ENCODE data around the gene EPB41L2.

EPB41L2 gene

DNA sequence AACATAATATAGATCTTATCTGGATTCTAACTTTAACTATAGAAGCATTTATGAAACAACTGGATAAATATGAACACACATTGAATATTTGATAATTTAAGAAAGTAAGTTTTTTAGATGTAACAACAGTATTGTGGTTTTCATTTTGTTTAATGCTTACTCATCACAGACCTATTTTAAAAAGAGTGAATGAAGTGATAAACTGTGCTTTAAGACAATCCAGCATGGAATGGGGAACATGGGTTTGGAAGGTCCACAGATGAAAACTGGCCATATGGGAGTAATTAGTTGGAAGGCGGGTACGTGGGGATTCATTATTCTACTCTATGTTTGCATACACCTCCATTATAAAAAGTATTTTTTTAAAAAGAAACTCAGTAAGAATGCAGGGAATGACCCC is 21.2 kb downstream of the EPB41L2 start:
- no peak for TF ChIP-seq CTCF (IDR thresholded peaks at IDR 0.05; ENCODE audit: extremely low read depth, missing control alignments)
- no peak for DNase-seq (ENCODE audit: low spot score)

DNA sequence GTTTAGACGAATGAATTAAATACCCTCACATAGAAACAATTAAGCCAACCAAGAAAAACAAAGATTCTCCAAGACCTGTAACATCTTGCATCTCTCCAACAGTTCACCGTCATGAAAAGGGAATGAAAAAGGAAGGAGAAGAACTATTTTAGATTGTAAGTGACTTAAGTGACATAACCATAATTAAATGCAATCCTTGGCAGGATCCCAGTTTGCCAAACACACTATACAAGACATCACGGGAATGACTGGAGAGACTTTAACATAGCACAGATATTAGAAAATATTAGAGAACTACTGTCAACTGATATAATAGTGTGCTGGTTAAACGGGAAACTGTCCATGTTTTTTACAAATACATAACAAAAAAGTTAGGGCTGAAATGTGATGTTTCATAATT is 22.2 kb downstream of the EPB41L2 start:
- TF ChIP-seq CTCF (IDR thresholded peaks at IDR 0.05; ENCODE audit: extremely low read depth, missing control alignments): no peak
- no peak for DNase-seq (ENCODE audit: low spot score)

DNA sequence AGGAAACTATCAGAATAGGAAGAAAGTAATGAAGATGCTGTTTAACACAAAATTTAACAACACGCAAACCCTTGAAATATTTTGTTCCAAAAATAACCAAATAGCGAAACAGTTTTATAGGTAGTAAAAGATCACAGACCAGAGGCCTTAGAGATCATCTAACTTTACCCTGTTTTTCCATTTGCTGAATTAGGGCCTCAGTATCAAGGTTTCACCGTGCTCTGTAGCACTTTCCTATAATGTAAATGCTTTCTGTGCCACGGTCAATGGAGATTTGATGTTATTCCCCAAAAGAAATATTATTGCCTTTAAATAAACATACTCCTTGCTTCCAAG is 23.7 kb downstream of the EPB41L2 start:
- DNase-seq (ENCODE audit: low spot score): no peak
- no peak for TF ChIP-seq CTCF (IDR thresholded peaks at IDR 0.05; ENCODE audit: extremely low read depth, missing control alignments)

- TF ChIP-seq CTCF (IDR thresholded peaks at IDR 0.05; ENCODE audit: extremely low read depth, missing control alignments): no peak
- no peak for DNase-seq (ENCODE audit: low spot score)
Measured at GRCh38 chr6:131038597-131039344, 24.3 kb downstream of the EPB41L2 start.

GRCh38 chr6:131037194-131037897 is 25.7 kb downstream of the EPB41L2 start:
- no peak for DNase-seq (ENCODE audit: low spot score)
- no peak for TF ChIP-seq CTCF (IDR thresholded peaks at IDR 0.05; ENCODE audit: extremely low read depth, missing control alignments)

DNA sequence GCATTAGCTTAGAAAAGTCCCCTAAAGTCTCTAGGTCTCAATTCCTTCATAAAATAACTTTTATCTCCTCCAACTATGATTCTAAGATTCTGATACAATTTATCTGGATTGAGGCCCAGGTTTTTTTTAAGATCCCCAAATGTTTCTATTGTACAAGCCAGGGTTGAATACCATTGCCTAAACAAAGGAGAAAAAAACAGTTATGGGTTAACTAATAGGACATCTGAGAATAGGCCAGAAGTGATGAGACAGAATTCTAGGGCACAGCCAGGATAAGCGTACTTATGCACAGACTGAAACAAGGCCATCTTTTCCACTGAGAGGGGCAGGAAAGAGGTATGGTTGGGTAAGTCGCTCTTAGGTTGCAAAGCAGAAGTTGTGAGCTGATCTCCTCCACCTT is 26.4 kb downstream of the EPB41L2 start:
- TF ChIP-seq CTCF (IDR thresholded peaks at IDR 0.05; ENCODE audit: extremely low read depth, missing control alignments): no peak
- DNase-seq (ENCODE audit: low spot score): no peak

DNA sequence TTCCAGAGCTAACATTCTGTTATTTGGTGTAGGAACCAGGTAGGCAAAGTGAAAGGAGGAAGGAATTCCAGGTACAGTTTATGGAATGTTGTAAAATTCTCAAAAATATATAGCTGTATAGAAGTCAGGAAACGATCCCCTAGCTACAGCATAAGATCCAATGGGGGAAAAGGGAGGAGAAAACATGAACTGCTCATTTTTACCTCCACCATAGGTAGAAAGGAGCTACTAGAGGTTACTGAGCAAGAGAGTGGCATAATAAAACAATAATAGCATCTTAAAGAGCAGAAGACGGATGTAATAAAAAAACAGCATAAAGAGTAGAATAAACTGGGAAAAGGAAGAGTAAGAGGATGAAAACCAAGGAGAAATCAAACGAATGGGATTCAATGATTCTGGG is 26.9 kb downstream of the EPB41L2 start:
- no peak for DNase-seq (ENCODE audit: low spot score)
- TF ChIP-seq CTCF (IDR thresholded peaks at IDR 0.05; ENCODE audit: extremely low read depth, missing control alignments): no peak

All from GM20000 (cell line).